Left renal cortex interstitium (tissue), 4 donors: ENCODE measurements around the gene MYL12A. TPM values are rescaled to one million over a fixed set of nuclear protein-coding genes. Genes with fewer than 3 reads are reported as not detected.

Source experiments
- DNase-seq, 4 donors: peaks; one replicate each; pipeline ENCODE4 v3.0.0-alpha.2; 2013; ENCODE audit warnings: low read depth in 4 of 4, low spot score in 2 of 4, missing footprints in 1 of 4
- polyA plus RNA-seq, 4 donors: library from polyadenylated mRNA; unstranded; fragments of 120-200 nt; gene quantifications; one replicate each; pipeline ENCODE4 v1.2.1, GENCODE V29; 2013; ENCODE audit not compliant: insufficient read length in 4 of 4

The MYL12A gene
- polyA plus RNA-seq, 4 donors = 365 to 481 (median 397) TPM

- no peak for DNase-seq
These were observed 31.9 kb downstream of the MYL12A start for GRCh38 chr18:3279201-3280185.

- peak in 3 of 4 donors; percentile 53 to 78 (median 60) for DNase-seq
These were observed 34.1 kb downstream of the MYL12A start for GRCh38 chr18:3281456-3282400.

- DNase-seq = no peak
These were observed 35.8 kb downstream of the MYL12A start for GRCh38 chr18:3283253-3283863.

- no peak for DNase-seq
These were observed 36.3 kb downstream of the MYL12A start for GRCh38 chr18:3283908-3284307.

GRCh38 chr18:3284501-3284900 is 36.9 kb downstream of the MYL12A start:
- DNase-seq = no peak

GRCh38 chr18:3286159-3286558 is 38.6 kb downstream of the MYL12A start:
- no peak for DNase-seq

- no peak for DNase-seq
These were observed 45.8 kb downstream of the MYL12A start for GRCh38 chr18:3293196-3293951.

- no peak for DNase-seq
These were observed 47.0 kb downstream of the MYL12A start for GRCh38 chr18:3294435-3295080.

- peak; percentile 63 to 81 (median 70) for DNase-seq
These were observed 49.7 kb downstream of the MYL12A start for GRCh38 chr18:3297025-3297984.

GRCh38 chr18:3304832-3305231 is 57.2 kb downstream of the MYL12A start:
- DNase-seq = no peak

- no peak for DNase-seq
These were observed 57.8 kb downstream of the MYL12A start for GRCh38 chr18:3305354-3305762.

Other genes starting within 250 kb of the MYL12A start
- 10 to 100 TPM; 38.0 to 41.3 (median 40.4) TPM for gene LPIN2, start 234.7 kb upstream of the MYL12A start, polyA plus RNA-seq
- gene MYOM1, start 27.8 kb upstream of the MYL12A start, polyA plus RNA-seq = 1 to 10 TPM; 5.5 to 9.7 (median 5.9) TPM
- gene MYL12B, start 14.3 kb downstream of the MYL12A start, polyA plus RNA-seq = 100 to 1,000 TPM; 483 to 708 (median 554) TPM
- gene TGIF1, start 202.4 kb downstream of the MYL12A start, polyA plus RNA-seq = 10 to 100 TPM; 78.4 to 92.4 (median 84.5) TPM